HG03432 (cell line): Measurements from ENCODE around the gene PLD6.
"Not testable (repeated sequence)": the region's sequence is repeated elsewhere in the genome, so short reads cannot be mapped to it uniquely, and the experiment has no call there.

Experiments
- ATAC-seq: cut with Tn5 transposase; IDR thresholded peaks from one replicate; pipeline ENCODE4 v1.9.1; 2021; ENCODE audit warnings: mild to moderate bottlenecking, moderate library complexity; ENCODE audit not compliant: unreplicated experiment

Gene PLD6

DNA sequence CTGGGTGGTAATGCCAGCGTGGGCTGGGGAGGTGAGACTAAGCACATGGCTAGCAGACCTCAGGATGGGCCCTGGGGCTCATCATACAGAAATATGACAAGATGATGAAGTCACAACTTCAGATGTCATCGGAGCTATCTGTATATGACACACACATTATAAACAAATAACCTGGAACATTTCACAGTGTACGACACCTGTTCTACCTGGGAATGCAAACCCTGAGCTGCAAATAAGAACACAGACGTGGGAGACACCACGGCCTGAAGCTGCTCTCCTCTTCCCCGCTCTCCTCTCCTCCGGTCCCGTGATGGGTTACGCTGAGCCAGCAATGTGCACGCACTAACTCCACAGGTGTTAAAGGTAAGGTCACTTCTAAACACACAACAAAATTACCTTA lies 4.9 kb downstream of the PLD6 start:
- no peak for ATAC-seq

DNA sequence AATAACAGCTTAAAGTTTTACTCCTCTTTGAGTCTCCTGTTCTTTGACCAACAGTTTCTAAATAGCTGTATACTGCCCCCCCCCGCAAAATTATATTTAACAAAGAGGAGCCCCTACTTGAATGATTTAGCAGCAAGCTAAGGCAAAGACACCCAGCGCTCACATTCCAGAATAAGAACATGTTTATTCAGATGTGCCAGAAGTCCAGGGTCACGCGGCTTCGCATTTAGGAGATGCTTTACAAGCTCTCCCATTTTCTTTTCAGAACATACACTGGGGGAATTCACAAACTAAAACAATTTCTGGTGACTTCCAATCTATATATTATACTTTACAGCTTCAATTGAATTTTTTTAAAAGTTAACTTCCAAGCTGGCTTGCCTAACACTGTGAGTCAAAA lies 5.3 kb downstream of the PLD6 start:
- no peak for ATAC-seq

DNA sequence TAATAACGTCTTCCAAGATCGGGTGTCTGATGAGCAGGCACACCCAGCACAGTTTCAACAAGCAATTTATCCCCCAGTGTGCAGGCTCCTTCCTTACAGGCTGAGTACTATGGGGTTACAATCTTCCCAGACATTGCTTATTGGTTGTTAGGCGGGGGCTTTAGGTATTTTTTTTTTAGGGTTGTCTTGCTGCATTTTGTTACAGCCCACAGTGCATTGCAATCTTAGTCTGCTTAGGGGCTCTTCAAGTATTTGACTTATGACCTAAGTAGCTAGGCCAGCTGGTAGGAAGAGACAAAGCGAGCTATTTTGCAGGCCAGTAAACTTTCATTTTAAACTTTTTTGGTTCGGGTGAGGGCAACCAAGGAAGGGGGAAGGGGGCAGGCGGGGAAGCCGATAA lies 5.8 kb downstream of the PLD6 start:
- no peak for ATAC-seq

DNA sequence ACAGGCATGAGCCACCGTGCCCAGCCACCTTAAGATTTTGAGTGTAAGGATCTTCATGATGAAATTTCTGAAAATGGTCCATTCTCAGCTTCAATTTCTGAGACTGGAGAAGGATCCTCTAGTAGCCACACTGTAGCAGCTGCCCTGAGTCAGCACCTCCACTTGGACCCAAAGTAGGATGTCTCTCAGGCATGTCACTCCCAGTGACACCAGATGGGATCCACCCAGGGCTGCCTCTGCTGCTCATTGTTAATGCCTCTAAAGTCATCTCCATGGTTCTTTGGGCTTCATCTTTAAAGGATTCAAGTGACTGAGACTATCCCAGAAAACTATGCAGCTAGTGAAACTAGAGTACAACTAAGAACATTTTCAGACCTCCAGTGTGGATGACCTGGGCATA lies 7.9 kb downstream of the PLD6 start:
- ATAC-seq: no peak

DNA sequence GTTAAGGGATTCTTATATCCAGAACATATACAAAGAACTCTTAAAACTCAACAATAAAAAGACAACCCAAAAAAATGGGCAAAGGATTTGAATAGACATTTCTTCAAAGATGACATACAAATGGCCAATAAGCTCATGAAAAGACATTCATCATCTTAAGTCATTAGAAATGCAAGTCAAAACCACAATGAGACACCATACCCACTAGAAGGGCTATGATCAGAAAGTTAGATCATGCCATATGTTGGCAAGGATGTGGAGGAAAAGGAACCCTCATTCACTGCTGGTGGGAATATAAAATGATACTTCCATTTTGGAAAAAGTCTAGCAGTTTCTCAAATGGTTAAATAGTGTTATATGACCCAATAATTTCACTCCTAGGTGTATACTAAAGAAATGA lies 9.4 kb downstream of the PLD6 start:
- ATAC-seq: no peak

DNA sequence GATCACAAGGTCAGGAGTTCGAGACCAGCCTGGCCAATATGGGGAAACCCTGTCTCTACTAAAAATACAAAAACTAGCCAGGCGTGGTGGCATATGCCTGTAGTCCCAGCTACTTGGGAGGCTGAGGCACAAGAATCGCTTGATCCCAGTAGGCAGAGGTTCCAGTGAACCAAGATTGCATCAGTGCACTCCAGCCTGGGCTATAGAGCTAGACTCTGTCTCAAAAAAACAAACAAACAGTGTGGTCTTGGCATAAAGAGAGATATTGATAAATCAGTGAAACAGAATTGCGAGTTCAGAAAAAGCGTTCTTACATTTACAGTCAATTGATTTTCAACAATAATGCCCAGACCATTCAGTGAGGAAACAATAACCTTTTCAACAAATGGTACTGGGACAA lies 10.7 kb downstream of the PLD6 start:
- not testable (repeated sequence) for ATAC-seq

DNA sequence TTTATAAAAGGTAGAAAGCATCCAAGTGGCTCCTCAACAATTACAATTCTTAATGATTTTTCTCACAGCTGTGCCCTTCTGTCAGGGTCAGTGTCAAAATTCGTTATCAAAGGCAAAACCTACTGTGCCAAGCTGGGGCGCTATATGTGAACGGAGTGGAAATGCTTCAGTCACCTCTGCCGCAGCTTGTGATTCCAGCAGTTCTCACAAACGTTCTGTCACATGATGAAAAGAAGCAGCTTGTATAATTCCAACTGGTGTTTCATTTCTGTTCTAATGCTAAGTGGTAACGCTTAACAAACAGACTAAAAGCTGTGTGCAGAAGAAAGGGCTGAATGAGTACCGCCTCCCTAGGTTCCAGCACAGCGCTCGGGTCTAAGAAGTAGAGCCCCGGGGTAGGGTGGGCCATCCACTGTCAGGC lies 14.2 kb downstream of the PLD6 start:
- ATAC-seq: no peak

DNA sequence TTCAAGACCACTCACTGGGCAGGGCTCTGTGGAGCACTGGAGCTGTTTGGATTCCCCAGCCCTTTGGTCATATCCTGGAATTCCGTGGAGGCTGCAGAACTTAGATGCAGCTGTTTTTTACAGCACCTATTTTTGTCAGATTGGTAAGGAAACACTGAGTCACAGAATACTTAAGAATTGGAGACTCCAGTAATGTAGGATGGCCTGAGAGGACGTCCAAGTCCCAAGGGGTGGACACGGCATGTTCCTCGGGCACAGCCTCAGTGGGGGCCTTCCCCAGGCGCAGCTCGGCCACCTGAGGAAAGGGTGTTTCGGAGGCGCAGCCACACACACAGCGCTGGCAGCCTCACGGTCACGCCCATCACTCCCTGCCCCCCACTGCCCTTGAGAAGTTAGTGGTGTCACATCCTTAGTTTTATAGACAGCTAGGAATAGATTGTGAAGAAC lies 14.8 kb downstream of the PLD6 start:
- ATAC-seq: no peak

DNA sequence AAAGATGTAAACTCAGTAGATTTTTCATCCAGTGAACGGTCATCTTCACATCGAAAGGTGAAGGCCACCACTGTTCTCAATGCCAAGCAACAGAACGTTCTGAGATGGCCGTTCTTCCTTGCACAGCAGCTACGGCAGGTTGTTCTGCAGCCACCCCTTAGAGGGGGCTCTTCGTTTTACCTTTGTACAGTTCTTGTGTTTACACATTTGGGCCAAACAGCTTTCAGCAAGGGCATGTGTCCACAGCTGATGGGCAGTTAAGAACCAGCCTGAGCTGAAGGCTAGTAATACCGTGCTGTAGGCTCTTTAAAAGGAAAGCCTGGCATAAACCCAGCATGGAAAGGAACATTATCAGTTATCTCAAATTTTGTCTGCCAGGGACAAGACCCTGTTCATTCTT lies 15.9 kb downstream of the PLD6 start:
- no peak for ATAC-seq

DNA sequence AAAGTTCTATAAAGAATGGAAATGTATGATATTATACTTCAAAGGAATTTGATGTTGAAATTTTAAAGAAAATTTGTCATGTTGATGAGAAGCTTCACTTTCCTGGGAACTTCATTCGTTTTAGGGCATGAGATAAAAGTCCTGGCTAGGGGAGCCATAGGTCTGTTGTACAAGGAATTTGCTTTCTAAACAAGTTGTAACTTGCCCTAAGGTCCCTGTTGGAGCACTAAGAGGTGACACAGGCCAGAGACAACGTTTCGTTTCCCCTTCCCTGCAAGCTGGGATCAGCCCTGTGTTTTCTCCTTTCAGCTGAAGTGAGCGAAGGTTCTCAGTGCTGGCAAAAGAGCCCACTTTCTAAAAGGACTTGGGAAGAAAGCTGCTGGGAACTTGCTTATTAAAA lies 16.6 kb downstream of the PLD6 start:
- ATAC-seq: no peak

DNA sequence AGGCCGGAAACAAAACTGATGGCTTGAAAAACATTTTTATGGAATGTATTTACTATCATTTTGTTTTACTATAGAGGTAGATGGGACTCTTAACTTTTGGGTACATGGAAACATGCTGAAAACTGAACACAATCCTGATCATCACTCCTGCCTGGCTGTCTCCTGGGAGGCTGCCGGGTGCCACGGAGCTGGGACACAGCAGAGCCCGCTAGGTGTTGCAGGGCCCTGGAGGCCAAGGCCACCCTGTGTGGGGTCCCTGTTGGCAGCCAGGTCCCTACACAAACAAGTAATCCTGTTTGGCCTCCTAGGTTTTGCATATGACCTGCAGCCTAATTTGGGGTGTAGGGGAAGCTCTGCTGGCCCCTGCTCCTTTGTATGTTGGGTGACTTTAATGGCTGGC lies 17.5 kb downstream of the PLD6 start:
- ATAC-seq: no peak

DNA sequence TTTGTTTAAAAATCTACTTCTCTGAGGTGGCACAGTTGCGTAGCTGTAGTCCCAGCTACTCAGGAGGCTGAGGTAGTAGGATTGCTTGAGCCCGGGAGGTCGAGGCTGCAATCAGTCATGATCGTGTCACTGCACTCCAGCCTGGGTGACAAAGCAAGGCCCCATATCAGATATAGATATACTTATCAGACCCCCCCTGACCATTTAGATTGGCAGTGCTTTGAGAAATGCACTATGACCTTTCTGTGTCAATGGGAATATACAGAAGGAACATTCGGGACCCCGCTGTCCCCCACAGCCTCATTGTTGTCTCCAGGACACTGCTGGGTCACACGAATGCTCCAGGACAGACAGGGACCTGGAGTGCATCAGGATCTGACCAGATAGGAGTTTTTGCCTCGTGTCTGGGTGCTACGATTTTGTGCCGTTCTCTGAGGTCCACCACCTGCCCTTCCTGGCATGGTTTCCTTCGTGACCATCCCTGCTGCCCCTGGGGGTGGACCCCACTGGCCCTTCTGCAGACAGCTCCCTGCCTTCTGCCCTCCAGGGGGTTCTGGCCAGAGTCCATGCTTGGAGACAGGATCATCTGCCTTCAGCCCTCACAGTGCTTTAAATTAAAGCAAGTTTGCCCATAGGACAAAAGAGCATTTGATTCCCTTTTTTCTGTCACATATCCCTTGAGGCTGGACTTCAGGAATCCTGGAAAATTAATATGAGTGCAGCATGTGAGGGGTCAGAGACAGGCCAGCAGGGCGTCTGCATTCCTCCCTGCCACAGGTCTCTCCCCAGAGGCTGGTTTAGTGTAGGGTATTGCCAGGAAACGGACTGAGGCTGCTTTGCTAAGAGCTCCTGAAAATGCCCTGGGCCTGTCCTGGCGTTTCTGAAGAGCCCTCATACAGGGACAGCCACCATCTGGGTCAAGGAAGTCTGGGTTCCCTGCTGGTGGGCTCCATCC lies 19.3 kb downstream of the PLD6 start:
- ATAC-seq: no peak

DNA sequence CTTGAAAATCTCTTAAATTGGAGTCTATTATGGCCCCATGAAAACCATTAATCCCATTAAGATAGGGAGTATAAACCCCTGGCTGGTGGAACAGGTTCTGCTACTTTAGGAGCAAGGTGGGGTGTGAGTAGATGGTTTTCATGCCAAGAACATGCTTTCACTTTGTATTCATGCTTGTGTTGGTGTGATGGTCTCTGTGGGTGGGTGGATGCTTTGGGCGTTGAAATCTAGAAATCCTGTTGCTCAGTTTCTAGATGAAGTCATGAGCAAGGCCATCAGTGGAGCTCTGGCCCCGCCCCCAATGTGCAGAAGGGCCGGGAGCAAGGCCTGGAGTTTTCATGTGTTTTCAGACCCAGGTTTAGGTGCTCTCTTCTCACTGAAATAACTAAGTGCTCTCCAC lies 20.1 kb downstream of the PLD6 start:
- ATAC-seq: no peak

DNA sequence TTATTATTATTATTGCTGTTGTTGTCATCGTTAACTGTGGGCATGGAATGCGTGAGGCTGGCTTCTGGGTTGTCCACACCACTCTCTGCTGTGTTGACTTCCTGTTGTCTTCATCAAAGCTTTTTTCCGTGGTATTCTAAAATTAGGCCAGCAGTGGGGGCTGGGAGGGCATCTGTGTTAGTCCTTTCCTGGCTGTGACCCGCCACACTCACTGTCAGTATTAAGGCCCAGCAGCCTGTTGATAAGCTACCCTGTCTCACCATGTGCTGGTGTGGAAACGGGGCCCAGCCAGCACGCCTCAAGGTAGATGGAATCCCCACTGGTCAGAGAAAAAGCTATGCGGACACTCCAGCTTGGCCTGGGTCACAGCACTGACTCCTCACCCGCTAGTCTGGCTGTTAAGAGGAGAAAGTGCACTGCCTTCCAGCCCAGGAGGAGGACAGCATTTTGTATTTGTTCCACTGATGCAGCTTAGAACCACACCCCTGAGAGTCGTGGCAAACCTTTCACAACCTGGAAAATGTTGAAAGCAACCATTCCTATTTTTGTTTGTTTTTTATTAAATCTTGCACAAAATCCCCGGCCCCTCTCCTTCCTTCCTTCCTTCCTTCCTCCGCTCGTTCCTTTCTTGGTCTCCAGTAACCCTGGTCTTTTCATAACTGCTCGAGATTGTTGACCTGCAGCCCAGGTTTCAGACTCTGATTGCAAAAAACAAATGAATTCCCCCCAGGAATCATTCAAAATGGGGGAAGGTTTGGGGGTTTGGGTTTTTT lies 21.0 kb downstream of the PLD6 start:
- not testable (repeated sequence) for ATAC-seq

DNA sequence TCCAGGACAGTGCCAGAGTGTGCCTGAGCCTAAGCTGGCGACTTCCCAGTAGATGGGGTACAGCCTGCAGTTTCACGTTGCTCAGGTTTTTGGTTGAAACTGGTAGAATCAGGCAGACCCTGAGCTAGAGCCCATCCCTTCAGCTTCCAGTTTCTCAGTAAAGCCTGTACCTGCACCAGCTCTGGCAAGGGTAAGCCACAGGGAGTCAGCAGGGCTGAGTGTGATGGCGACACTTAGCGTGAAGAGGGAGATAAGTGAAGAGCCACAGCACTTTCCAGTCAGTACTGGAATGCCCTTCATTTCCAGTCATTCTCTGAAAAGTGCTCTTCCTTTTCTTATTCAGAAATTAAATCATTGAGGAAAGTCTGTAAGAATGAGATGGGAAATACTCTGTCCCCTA lies 22.4 kb downstream of the PLD6 start:
- no peak for ATAC-seq

DNA sequence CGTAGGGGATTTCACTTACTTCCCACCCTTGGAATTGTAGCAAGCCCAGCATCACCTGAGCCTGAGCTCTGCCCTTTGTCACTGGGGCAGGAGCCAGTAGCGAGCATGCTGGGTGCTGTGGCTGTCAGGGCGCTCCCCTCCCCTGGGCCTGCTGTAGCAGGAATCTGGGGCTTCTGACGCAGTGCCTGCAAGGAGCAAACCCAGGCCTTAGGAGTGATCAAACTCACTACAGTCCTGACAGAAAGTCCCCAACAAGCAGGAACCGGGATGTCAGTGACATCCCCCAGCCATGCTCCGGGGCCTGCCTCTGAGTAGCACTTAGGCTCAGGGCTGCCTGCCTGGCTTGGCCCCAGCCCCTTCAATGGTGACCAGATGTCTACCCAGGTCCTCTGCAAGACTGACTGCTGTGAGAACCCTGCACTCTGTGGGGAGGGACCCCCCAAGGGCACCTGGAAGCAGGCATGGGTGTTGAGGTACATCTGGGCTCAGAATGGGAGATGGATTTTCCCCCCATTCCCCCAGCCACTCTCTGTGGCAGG lies 23.5 kb downstream of the PLD6 start:
- ATAC-seq: no peak

DNA sequence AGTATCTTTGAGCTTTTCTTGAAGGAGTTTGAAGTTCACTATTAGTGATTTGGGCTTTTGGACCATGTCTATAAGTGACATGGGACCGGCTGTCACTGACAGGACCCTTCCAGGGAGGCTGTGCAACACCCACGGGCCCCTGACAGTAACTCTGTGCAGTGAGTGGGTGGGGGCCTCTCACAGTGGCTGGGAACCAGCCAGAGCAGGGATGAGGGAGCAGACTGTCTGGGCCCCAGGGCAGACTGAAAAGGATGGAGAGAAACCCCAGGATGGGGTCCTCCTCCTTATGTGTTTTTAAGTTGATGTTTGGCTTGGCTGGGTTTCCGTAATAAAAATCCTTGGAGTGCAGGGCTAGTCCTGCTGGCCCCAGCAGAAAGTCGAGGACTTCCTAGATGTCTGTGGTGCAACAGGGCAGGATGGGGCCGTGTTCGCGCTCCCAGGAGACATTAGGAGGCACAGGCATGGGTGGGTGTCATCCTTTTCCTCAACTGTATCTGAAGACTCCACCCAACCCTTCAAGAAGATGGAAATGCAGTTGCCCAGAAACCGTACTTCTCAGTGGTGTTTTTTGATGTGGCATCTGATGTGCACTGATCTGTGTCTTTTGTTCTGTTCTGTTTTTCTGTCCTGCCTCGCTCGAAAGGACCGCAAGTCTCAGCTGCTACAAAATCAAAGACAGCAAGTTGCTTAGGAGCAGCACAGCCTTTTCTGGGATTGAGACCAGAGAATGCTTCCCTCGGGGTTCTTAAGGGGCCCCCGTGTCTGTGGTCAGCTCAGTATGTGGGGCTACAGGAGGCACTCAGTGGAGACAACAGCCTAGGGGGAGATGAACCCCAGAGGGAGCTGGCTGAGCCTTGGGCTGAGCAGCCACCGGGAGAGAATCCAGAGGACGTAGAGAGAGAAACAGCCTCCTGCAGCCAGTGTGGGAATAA lies 24.2 kb downstream of the PLD6 start:
- ATAC-seq: no peak

DNA sequence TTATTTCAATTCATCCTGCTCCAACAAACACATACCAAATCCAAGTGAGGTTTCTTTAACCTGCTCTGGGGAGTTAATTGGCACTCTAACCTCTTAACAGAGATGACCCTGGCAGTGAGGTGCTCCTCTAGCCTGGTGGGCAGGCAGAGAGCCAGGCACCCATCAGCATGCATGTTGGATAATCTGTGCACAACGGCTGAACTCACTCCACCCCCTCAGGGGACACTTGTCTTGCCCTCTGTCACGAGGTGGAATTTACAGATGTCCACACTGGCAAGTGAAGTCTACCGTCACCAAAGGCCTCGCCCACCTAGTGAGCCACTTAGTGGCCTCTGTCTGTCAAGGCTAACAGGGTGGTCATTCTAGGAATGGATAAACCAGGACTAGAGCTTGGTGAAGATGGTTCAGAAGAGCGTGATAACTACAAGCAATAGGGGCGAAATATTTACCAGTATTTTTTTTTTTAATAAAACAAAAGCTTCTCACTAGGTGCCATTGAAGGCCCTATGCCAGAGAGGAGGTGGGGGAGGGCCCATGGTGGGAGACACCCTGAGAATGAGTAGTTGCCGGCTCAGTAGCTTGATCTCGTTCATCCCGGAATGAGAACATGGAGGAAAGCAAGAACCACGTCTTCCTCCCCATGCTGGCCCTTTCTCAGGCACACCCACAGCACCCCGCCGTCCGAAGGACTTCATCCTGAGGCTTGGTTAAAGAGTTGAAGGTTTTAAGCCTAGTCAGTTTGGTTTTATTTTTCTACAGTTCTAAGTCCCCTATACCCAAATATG lies 25.2 kb downstream of the PLD6 start:
- ATAC-seq: no peak

DNA sequence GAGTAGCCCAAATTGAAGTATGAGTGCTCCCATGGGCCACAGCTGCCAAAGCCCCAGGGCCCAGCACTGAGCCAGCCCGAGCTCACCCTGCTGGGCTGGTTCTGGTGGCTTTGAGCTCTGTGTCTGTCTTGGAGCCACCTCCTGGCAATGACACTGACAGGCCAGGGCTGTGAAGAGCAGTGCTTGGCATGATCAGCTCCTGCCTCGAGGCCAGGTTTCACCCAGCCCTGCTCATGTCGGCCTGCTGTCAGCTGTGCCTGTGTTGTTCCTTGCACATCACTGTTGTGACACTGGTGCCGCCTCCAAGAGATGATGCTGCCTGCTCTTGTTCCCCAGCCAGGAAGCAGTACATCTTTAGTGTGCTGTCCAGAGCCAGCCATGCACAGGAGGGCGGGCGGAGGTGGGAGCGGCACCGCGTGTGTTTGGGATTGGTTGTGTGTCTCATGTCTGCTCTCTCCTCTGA lies 26.0 kb downstream of the PLD6 start:
- ATAC-seq: no peak

DNA sequence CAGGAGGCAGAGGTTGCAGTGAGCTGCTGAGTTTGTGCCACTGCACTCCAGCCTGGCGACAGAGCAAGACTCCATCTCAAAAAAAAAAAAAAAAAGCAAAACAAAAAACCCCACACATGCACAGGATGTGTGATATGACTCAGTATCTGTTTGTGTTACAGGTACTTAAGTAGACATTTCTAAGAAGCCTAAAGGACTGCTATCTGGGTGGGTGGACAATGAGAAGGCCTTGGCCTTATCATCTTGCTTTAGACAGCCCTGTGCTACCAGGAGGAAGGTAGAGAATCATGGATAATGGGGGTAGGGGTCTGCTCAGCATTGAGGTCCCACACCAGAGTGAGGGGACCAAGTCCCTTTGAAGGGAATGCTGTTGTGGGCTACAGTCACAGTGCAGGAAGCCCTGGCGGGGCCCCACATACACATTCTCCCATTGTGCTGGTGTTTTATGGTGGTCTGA lies 26.7 kb downstream of the PLD6 start:
- peak; percentile 65 for ATAC-seq
